GM23338 (cell line): ENCODE data around the gene APLNR. TPM values are rescaled to one million over a fixed set of nuclear protein-coding genes. Genes with fewer than 3 reads are reported as not detected.

ENCODE experiments used
- ATAC-seq: fragments of 200-7000 bp; cut with Tn5 transposase; 3 replicates; pipeline ENCODE4 v1.9.1; 2020
- DNase-seq: peaks from one replicate; pipeline ENCODE4 v3.0.0-alpha.2; 2015; ENCODE audit warnings: low spot score
- H2AFZ ChIP-seq: fragments of 200-600 bp; sonication (generic); 2 replicates; pipeline ENCODE4 v1.8.0; 2016; ENCODE audit warnings: antibody characterized with exemption, mild to moderate bottlenecking, moderate library complexity
- H3F3A ChIP-seq: fragments of 200-600 bp; sonication (generic); replicated peaks from 2 replicates; pipeline ENCODE4 v1.8.0; 2017; ENCODE audit warnings: antibody characterized with exemption, mixed run types, low read depth
- H3K27ac ChIP-seq: fragments of 200-600 bp; sonication (generic); 2 replicates; pipeline ENCODE4 v1.6.1; 2016; ENCODE audit warnings: low read depth
- H3K27me3 ChIP-seq: fragments of 200-600 bp; sonication (generic); 2 replicates; pipeline ENCODE4 v1.8.0; 2016; ENCODE audit warnings: mild to moderate bottlenecking, mixed run types, moderate library complexity; ENCODE audit not compliant: insufficient read depth
- H3K36me3 ChIP-seq: fragments of 200-600 bp; sonication (generic); 2 replicates; pipeline ENCODE4 v1.8.0; 2016; ENCODE audit warnings: mild to moderate bottlenecking; ENCODE audit not compliant: insufficient read depth
- H3K4me1 ChIP-seq: fragments of 200-600 bp; sonication (generic); 2 replicates; pipeline ENCODE4 v1.8.0; 2016; ENCODE audit warnings: mild to moderate bottlenecking, moderate library complexity; ENCODE audit not compliant: insufficient read depth
- H3K4me2 ChIP-seq: fragments of 200-600 bp; sonication (generic); 2 replicates; pipeline ENCODE4 v1.7.1; 2017; ENCODE audit warnings: mixed run types
- H3K4me3 ChIP-seq: fragments of 200-600 bp; sonication (generic); 2 replicates; pipeline ENCODE4 v1.6.1; 2016; ENCODE audit warnings: mixed run types
- H3K79me2 ChIP-seq: fragments of 200-600 bp; sonication (generic); replicated peaks from 2 replicates; pipeline ENCODE4 v1.8.0; 2017; ENCODE audit warnings: mild to moderate bottlenecking; ENCODE audit not compliant: insufficient read depth
- H3K9me2 ChIP-seq: fragments of 200-600 bp; sonication (generic); 2 replicates; pipeline ENCODE4 v1.8.0; 2017; ENCODE audit not compliant: insufficient read depth
- H4K20me1 ChIP-seq: fragments of 200-600 bp; sonication (generic); replicated peaks from 2 replicates; pipeline ENCODE4 v1.8.0; 2017; ENCODE audit warnings: mild to moderate bottlenecking; ENCODE audit not compliant: insufficient read depth
- H3K27ac Mint-ChIP-seq: 2 replicates; pipeline ENCODE4 v1.8.0; 2020; ENCODE audit warnings: inconsistent platforms, mild to moderate bottlenecking, moderate library complexity, mixed read lengths
- H3K27me3 Mint-ChIP-seq: 3 replicates; pipeline ENCODE4 v1.8.0; 2022; ENCODE audit warnings: low read depth, mild to moderate bottlenecking, moderate library complexity, mixed read lengths, inconsistent platforms; ENCODE audit not compliant: insufficient read depth, poor library complexity
- H3K36me3 Mint-ChIP-seq: 3 replicates; pipeline ENCODE4 v1.8.0; 2021; ENCODE audit warnings: low read depth, mild to moderate bottlenecking, inconsistent platforms, moderate library complexity, mixed read lengths
- H3K4me1 Mint-ChIP-seq: 3 replicates; pipeline ENCODE4 v1.8.0; 2020; ENCODE audit warnings: mild to moderate bottlenecking, inconsistent platforms, mixed read lengths
- H3K4me3 Mint-ChIP-seq: 3 replicates; pipeline ENCODE4 v1.8.0; 2021; ENCODE audit warnings: moderate library complexity, mild to moderate bottlenecking, inconsistent platforms, mixed read lengths
- H3K9me3 Mint-ChIP-seq: 3 replicates; pipeline ENCODE4 v1.8.0; 2020; ENCODE audit warnings: moderate library complexity, mild to moderate bottlenecking, inconsistent platforms, mixed read lengths
- CREB1 ChIP-seq: fragments of 250-450 bp; sonication (Bioruptor Pico); IDR thresholded peaks from 2 replicates; pipeline ENCODE4 v1.5.0; 2020; ENCODE audit warnings: low read depth, mild to moderate bottlenecking, moderate library complexity
- ZNF114 ChIP-seq: fragments of 250-450 bp; sonication (Bioruptor Pico); IDR thresholded peaks from 2 replicates; pipeline ENCODE4 v1.5.0; 2020; ENCODE audit warnings: mild to moderate bottlenecking, moderate library complexity
- polyA plus RNA-seq: library from polyadenylated mRNA; unstranded; fragments of >200 nt; fragmentation: Nextera tagmentation; extraction: Ambion mirVana; gene quantifications from 2 replicates; pipeline ENCODE4 v1.2.1, GENCODE V29; 2016
- total RNA-seq: library from RNA; depleted of rRNA; stranded (reverse); fragments of >200 nt; shearing (Covaris generic); gene quantifications from 2 replicates; pipeline ENCODE4 v1.2.3, GENCODE V29; 2014
- TF ChIP-seq, protein P1 (sequence below): fragments of 250-450 bp; sonication (Bioruptor Pico); IDR thresholded peaks from 2 replicates; pipeline ENCODE4 v1.5.0; 2020; ENCODE audit warnings: mild to moderate bottlenecking, moderate library complexity
- TF ChIP-seq, protein P2 (sequence below), 2 experiments: fragments of 200-600 bp in 1 of 2; sonication (generic) in 1 of 2; conservative IDR thresholded peaks; 2 replicates each; pipeline versions ENCODE4 v1.5.1 to v1.6.1; 2016 to 2017; ENCODE audit warnings: antibody characterized with exemption in 2 of 2, low read depth in 2 of 2, mild to moderate bottlenecking in 2 of 2, moderate library complexity in 1 of 2

APLNR gene
- total and polyA plus RNA-seq, 2 experiments from 2014 or later = 0.10 TPM; not detected in 1

DNA sequence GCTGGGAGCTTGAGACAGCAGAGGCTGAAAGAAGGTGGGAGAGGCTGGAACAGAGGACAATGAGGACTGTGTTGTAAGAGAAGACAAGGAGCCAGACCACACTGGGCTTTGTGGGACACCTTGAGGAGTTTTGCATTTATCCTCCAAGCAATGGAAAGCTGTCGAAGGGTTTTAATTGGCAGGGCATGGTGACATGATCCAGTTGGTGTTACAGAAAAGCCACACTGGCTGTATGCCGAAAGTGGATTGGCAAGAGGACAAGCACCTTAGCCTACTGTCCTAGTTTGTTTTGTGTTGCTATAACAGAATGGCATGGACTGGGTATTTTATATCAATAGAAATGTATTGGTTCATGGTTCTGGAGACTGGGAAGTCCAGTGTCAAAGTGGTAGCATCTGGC, 14.0 kb upstream of the APLNR start:
- Histone ChIP-seq H3K9me2 (no peaks in the 10 kb centered on the region), H4K20me1 (no peaks in the 10 kb centered on the region), H3K27me3 (no peaks in the 10 kb centered on the region), H3K4me1 (no peaks in the 10 kb centered on the region), H3K79me2 (no peaks in the 10 kb centered on the region), H2AFZ (no peak overlapping the region), H3K36me3 (no peaks in the 10 kb centered on the region), H3K4me3 (no peak overlapping the region), H3K27ac (no peak overlapping the region), H3K4me2 (no peak overlapping the region), H3F3A (no peaks in the 10 kb centered on the region)
- ATAC-seq = no peak
- Mint-ChIP-seq H3K4me1 (no peaks in the 10 kb centered on the region), H3K27ac (no peak overlapping the region), H3K4me3 (no peak overlapping the region), H3K36me3 (no peaks in the 10 kb centered on the region), H3K9me3 (no peaks in the 10 kb centered on the region; the same call in 2 of the 3 replicates), H3K27me3 (peaks cover 5% of the 10 kb centered on the region)
- TF ChIP-seq CREB1 (CRISPR knock-in tag) (no peak), ZNF114 (CRISPR knock-in tag) (no peak)
- TF ChIP-seq, protein P1, sequence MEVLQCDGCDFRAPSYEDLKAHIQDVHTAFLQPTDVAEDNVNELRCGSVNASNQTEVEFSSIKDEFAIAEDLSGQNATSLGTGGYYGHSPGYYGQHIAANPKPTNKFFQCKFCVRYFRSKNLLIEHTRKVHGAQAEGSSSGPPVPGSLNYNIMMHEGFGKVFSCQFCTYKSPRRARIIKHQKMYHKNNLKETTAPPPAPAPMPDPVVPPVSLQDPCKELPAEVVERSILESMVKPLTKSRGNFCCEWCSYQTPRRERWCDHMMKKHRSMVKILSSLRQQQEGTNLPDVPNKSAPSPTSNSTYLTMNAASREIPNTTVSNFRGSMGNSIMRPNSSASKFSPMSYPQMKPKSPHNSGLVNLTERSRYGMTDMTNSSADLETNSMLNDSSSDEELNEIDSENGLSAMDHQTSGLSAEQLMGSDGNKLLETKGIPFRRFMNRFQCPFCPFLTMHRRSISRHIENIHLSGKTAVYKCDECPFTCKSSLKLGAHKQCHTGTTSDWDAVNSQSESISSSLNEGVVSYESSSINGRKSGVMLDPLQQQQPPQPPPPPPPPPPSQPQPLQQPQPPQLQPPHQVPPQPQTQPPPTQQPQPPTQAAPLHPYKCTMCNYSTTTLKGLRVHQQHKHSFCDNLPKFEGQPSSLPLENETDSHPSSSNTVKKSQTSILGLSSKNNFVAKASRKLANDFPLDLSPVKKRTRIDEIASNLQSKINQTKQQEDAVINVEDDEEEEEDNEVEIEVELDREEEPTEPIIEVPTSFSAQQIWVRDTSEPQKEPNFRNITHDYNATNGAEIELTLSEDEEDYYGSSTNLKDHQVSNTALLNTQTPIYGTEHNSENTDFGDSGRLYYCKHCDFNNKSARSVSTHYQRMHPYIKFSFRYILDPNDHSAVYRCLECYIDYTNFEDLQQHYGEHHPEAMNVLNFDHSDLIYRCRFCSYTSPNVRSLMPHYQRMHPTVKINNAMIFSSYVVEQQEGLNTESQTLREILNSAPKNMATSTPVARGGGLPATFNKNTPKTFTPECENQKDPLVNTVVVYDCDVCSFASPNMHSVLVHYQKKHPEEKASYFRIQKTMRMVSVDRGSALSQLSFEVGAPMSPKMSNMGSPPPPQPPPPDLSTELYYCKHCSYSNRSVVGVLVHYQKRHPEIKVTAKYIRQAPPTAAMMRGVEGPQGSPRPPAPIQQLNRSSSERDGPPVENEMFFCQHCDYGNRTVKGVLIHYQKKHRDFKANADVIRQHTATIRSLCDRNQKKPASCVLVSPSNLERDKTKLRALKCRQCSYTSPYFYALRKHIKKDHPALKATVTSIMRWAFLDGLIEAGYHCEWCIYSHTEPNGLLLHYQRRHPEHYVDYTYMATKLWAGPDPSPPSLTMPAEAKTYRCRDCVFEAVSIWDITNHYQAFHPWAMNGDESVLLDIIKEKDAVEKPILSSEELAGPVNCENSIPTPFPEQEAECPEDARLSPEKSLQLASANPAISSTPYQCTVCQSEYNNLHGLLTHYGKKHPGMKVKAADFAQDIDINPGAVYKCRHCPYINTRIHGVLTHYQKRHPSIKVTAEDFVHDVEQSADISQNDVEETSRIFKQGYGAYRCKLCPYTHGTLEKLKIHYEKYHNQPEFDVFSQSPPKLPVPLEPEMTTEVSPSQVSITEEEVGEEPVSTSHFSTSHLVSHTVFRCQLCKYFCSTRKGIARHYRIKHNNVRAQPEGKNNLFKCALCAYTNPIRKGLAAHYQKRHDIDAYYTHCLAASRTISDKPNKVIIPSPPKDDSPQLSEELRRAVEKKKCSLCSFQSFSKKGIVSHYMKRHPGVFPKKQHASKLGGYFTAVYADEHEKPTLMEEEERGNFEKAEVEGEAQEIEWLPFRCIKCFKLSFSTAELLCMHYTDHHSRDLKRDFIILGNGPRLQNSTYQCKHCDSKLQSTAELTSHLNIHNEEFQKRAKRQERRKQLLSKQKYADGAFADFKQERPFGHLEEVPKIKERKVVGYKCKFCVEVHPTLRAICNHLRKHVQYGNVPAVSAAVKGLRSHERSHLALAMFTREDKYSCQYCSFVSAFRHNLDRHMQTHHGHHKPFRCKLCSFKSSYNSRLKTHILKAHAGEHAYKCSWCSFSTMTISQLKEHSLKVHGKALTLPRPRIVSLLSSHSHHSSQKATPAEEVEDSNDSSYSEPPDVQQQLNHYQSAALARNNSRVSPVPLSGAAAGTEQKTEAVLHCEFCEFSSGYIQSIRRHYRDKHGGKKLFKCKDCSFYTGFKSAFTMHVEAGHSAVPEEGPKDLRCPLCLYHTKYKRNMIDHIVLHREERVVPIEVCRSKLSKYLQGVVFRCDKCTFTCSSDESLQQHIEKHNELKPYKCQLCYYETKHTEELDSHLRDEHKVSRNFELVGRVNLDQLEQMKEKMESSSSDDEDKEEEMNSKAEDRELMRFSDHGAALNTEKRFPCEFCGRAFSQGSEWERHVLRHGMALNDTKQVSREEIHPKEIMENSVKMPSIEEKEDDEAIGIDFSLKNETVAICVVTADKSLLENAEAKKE (CRISPR knock-in tag) = no peak
- TF ChIP-seq, protein P2, sequence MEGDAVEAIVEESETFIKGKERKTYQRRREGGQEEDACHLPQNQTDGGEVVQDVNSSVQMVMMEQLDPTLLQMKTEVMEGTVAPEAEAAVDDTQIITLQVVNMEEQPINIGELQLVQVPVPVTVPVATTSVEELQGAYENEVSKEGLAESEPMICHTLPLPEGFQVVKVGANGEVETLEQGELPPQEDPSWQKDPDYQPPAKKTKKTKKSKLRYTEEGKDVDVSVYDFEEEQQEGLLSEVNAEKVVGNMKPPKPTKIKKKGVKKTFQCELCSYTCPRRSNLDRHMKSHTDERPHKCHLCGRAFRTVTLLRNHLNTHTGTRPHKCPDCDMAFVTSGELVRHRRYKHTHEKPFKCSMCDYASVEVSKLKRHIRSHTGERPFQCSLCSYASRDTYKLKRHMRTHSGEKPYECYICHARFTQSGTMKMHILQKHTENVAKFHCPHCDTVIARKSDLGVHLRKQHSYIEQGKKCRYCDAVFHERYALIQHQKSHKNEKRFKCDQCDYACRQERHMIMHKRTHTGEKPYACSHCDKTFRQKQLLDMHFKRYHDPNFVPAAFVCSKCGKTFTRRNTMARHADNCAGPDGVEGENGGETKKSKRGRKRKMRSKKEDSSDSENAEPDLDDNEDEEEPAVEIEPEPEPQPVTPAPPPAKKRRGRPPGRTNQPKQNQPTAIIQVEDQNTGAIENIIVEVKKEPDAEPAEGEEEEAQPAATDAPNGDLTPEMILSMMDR (conservative IDR thresholded peaks at IDR 0.05; ENCODE audit: low read depth in 2 of 2) = no peak
- DNase-seq = no peak
